Testis (tissue), 2 donors: ENCODE data around the gene CERT1.

Source experiments
- CTCF ChIP-seq, 3 experiments: fragments of 450-650 bp in 2 of 3; fragments of 200-600 bp in 1 of 3; sonication (generic) in 1 of 3; IDR thresholded peaks; one replicate each; pipeline ENCODE4 v1.5.1; 2016 to 2019; ENCODE audit warnings: antibody characterized with exemption in 3 of 3, mild to moderate bottlenecking in 2 of 3, moderate library complexity in 1 of 3
- POLR2A ChIP-seq: fragments of 450-650 bp; IDR thresholded peaks from one replicate; pipeline ENCODE4 v1.6.1; 2017; ENCODE audit warnings: antibody characterized with exemption, mild to moderate bottlenecking, moderate library complexity

DNA sequence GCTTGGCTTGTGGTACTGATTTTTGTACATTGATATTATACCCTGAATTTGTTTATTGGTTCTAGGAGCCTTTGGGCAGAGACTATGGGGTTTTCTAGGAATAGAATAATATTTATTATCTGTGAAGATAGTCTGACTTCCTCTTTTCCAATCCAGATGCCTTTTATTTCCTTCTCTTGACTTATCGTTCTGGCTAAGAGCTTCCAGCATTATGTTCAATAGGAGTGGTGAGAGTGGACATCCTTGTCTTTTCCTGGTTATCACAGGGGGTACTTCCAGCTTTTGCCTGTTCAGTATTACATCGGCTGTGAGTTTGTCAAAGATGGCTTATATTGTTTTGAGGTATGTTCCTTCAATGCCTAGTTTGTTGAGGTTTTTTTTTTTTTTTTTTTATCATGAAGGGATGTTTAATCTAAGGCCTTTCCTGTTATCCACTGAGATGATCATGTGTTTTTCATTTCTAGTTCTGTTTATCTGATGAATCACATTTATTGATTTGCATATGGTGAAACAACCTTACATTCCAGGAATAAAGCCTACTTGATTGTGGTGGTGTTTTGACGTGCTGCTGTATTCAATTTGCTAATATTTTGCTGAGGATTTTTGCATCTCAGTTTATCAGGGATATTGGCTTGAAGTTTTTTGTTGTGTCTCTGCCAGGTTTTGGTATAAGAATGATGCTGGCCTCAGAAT is 77.5 kb downstream of the CERT1 start:
- TF ChIP-seq CTCF (IDR thresholded peaks at IDR 0.05) (no peak), POLR2A (no peak)
